ENCODE measurements around the gene EHMT1.

Gene EHMT1

GRCh38 chr9:137632230-137633161 is 13.7 kb downstream of the EHMT1 start:
- TF ChIP-seq, protein P1, sequence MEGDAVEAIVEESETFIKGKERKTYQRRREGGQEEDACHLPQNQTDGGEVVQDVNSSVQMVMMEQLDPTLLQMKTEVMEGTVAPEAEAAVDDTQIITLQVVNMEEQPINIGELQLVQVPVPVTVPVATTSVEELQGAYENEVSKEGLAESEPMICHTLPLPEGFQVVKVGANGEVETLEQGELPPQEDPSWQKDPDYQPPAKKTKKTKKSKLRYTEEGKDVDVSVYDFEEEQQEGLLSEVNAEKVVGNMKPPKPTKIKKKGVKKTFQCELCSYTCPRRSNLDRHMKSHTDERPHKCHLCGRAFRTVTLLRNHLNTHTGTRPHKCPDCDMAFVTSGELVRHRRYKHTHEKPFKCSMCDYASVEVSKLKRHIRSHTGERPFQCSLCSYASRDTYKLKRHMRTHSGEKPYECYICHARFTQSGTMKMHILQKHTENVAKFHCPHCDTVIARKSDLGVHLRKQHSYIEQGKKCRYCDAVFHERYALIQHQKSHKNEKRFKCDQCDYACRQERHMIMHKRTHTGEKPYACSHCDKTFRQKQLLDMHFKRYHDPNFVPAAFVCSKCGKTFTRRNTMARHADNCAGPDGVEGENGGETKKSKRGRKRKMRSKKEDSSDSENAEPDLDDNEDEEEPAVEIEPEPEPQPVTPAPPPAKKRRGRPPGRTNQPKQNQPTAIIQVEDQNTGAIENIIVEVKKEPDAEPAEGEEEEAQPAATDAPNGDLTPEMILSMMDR (IDR thresholded peaks at IDR 0.05), result no peak
- H3K4me2 ChIP-seq (ENCODE audit: low read length), result no peak overlapping the region

GRCh38 chr9:137634016-137634415 is 15.2 kb downstream of the EHMT1 start:
- H3K4me3 ChIP-seq (ENCODE audit: low read depth, low read length), result no peak overlapping the region
- H3K9ac ChIP-seq, result no peak overlapping the region
- H2AFZ ChIP-seq, result no peak overlapping the region
- peaks cover 20% of the 10 kb centered on the region for H3K79me2 ChIP-seq
- no peaks in the 10 kb centered on the region for H3K36me3 ChIP-seq (ENCODE audit: control insufficient read depth, insufficient read depth, low read length)
- no peaks in the 10 kb centered on the region for H3K9me3 ChIP-seq (ENCODE audit: control insufficient read depth, low read length)
- TF ChIP-seq, protein P1 (IDR thresholded peaks at IDR 0.05), result no peak
- H3K27me3 ChIP-seq (ENCODE audit: control insufficient read depth, insufficient read depth, low read length), result no peaks in the 10 kb centered on the region
- H3K27ac ChIP-seq, result no peak overlapping the region
- H3K4me2 ChIP-seq (ENCODE audit: low read length), result no peak overlapping the region
- peaks cover 5% of the 10 kb centered on the region for H3K4me1 ChIP-seq

More at GRCh38 chr9:137632230-137633161, 13.7 kb downstream of the EHMT1 start:
- Histone ChIP-seq H3K27ac (no peak overlapping the region), H3K4me3 (ENCODE audit: low read depth, low read length) (no peak overlapping the region), H3K27me3 (ENCODE audit: control insufficient read depth, insufficient read depth, low read length) (no peaks in the 10 kb centered on the region), H3K4me1 (peaks cover 5% of the 10 kb centered on the region), H3K9ac (no peak overlapping the region), H2AFZ (no peak overlapping the region), H3K9me3 (ENCODE audit: control insufficient read depth, low read length) (no peaks in the 10 kb centered on the region), H3K79me2 (peaks cover 29% of the 10 kb centered on the region), H3K36me3 (ENCODE audit: control insufficient read depth, insufficient read depth, low read length) (no peaks in the 10 kb centered on the region)

- Histone ChIP-seq H3K36me3 (ENCODE audit: control insufficient read depth, insufficient read depth, low read length) (no peaks in the 10 kb centered on the region), H3K9ac (no peak overlapping the region), H3K4me2 (ENCODE audit: low read length) (no peak overlapping the region), H3K4me3 (ENCODE audit: low read depth, low read length) (no peak overlapping the region), H3K27me3 (ENCODE audit: control insufficient read depth, insufficient read depth, low read length) (no peaks in the 10 kb centered on the region), H3K9me3 (ENCODE audit: control insufficient read depth, low read length) (no peaks in the 10 kb centered on the region), H3K27ac (no peak overlapping the region), H2AFZ (no peak overlapping the region), H3K79me2 (peaks cover 27% of the 10 kb centered on the region), H3K4me1 (no peaks in the 10 kb centered on the region)
- TF ChIP-seq, protein P1 (IDR thresholded peaks at IDR 0.05), result no peak
Observed at GRCh38 chr9:137638680-137639079, 19.9 kb downstream of the EHMT1 start.

- Histone ChIP-seq H3K4me3 (ENCODE audit: low read depth, low read length) (no peak overlapping the region), H2AFZ (no peak overlapping the region), H3K9ac (no peak overlapping the region), H3K4me2 (ENCODE audit: low read length) (no peak overlapping the region), H3K79me2 (peaks cover 27% of the 10 kb centered on the region), H3K27ac (no peak overlapping the region), H3K9me3 (ENCODE audit: control insufficient read depth, low read length) (no peaks in the 10 kb centered on the region), H3K27me3 (ENCODE audit: control insufficient read depth, insufficient read depth, low read length) (no peaks in the 10 kb centered on the region), H3K4me1 (no peaks in the 10 kb centered on the region), H3K36me3 (ENCODE audit: control insufficient read depth, insufficient read depth, low read length) (no peaks in the 10 kb centered on the region)
- TF ChIP-seq, protein P1 (IDR thresholded peaks at IDR 0.05), result no peak
Observed at GRCh38 chr9:137639303-137640051, 20.7 kb downstream of the EHMT1 start.
